Activated CD4-positive, CD25-positive, alpha-beta regulatory T cell treated with anti-CD3 and anti-CD28 coated beads, Interleukin-2, amount 50 U/mL, for 72 hours (primary cell): ENCODE measurements around the gene WDR6.

Experiments used
- DNase-seq: peaks from one replicate; pipeline ENCODE4 v3.0.0; 2021

WDR6 gene

DNA sequence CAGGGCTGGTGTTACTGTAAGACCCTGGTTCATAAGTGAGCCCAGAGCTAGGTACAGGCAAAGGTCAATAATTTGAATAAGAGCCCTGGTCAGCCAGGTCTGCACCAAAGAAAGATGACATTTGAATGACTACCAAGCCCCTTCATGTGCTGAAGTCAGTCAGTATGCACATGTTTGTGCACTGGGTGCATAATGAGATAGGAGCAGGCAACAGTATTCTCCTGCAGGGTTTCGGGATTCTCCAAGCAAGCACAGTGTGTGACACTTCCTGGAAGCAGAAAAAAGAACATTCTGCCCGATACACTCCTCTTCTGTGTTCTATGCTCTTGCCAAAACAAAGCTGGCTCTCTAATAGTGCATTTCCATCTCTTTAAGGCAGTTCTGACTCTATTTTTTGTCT is 27.5 kb downstream of the WDR6 start:
- DNase-seq: no peak

DNA sequence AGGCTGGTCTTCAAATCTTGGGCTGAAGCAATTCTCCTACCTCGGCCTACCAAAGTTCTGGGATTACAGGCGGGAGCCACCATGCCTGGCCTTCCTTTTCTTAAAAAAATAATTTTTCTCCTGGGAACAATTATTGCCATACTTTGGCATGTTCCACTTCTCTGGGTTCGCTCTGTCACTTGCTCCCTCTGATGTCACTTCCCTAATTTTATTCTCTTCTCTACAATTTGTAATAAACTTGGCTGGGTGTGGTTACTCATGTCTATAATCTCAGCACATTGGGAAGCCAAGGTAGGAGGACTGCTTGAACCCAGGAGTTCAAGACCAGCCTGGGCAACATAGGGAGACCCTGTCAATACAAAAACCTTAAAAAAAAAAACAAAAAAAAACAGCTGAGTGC is 28.1 kb downstream of the WDR6 start:
- no peak for DNase-seq

DNA sequence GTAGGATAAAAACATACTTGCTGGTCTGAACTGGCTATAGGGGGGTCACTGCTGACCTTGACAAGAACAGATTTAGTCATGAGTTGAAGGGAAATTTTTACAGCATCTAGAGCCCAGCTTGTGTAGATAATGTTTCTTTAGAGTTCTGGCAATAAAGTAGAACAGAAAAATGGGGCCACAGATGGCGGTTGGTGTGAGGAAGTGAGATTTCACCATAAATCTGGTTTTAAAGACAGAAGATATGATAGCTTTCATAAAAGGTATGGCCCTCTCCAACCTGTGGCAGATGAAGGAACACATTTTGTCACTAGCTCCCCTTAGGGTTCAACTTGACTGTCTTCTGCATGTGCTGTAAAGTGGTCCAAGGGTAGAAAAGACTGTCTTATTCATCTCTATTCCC is 46.4 kb downstream of the WDR6 start:
- no peak for DNase-seq

DNA sequence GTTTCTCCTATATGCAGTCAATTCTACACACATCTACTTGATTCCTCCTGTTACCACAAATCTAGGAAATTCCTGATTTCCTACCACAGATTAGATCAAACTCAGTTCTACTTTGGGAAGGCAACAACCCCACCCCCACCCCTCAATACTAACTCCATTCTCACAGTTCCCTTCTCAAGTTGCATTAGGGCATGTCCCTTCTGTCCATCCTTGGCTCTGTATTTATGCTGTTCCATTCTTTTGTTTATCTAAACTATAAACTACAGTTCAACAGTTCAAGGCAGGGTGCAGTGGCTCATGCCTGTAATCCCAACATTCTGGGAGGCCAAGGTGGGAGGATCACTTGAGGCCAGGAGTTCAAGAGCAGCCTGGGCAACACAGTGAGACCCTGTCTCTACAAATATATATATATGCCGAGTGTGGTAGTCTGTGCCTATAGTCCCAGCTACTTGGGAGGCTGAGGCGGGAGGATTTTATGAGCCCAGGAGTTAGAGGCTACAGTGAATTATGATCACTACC is 47.2 kb downstream of the WDR6 start:
- no peak for DNase-seq

DNA sequence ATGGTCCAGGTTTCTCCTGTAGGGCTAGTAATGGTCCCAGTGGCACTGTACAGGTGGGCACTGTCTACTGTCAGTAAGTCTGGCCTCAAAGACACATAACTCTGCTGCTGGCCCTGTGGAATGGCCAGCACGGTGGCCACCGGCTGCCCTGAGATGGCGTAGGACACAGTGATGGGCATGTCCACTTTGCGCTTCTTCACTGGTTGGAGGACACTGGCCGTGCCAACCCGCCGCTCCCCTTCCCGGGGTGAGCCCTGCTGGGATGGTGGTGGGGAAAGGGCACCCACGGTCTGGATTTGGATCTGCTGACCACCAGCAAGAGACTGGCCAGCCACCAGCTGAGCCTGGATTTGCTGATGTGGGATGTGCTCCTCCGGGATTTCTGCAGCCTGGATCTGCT is 50.1 kb downstream of the WDR6 start:
- DNase-seq: no peak

DNA sequence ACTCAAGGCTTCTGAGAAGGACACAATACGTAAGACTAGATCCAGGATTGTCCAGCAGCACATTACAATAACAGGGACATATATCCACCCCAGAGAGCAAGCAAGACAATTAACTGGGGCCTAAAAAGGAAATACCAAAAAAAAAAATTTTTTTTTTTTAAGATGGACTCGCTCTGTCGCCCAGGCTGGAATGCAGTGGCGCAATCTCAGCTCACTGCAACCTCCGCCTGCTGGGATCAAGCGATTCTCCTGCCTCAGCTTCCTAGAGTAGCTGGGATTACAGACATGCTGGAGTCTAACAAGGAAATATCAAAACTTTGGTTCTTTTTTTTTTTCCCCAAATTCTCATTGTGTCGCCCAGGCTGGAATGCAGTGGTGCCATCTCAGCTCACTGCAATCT is 50.8 kb downstream of the WDR6 start:
- no peak for DNase-seq
